T-helper 22 cell (primary cell): ENCODE results near the gene ZBTB48.

Experiments used
- DNase-seq: peaks from one replicate; pipeline ENCODE4 v3.0.0-alpha.2; 2020; ENCODE audit warnings: low read depth

Gene ZBTB48

GRCh38 chr1:6612641-6613360 lies 33.0 kb downstream of the ZBTB48 start:
- no peak for DNase-seq

- DNase-seq: peak; percentile 99
These were observed 33.7 kb downstream of the ZBTB48 start, which contains the start of gene PHF13 for GRCh38 chr1:6613361-6614018. PHF13 (plus strand) TSS chr1:6613731; CDS start chr1:6614067, 336 bp downstream.

GRCh38 chr1:6614019-6614928 lies 34.5 kb downstream of the ZBTB48 start:
- DNase-seq: peak; percentile 59

GRCh38 chr1:6614929-6615785 lies 35.4 kb downstream of the ZBTB48 start:
- no peak for DNase-seq

GRCh38 chr1:6619045-6619444 lies 39.3 kb downstream of the ZBTB48 start:
- DNase-seq: no peak

- no peak for DNase-seq
These were observed 41.9 kb downstream of the ZBTB48 start for GRCh38 chr1:6621429-6622391.

- no peak for DNase-seq
These were observed 42.8 kb downstream of the ZBTB48 start for GRCh38 chr1:6622396-6623152.

- no peak for DNase-seq
These were observed 43.6 kb downstream of the ZBTB48 start for GRCh38 chr1:6623269-6623965.

- DNase-seq: peak; percentile 87
These were observed 45.2 kb downstream of the ZBTB48 start, which contains the start of gene THAP3 for GRCh38 chr1:6624710-6625583. THAP3 (plus strand) TSS chr1:6624868; CDS start chr1:6625219, 351 bp downstream.

- DNase-seq: no peak
These were observed 45.9 kb downstream of the ZBTB48 start for GRCh38 chr1:6625584-6626149.

GRCh38 chr1:6627031-6627430 lies 47.2 kb downstream of the ZBTB48 start:
- DNase-seq: no peak

GRCh38 chr1:6627841-6628545 lies 48.2 kb downstream of the ZBTB48 start:
- DNase-seq: no peak

GRCh38 chr1:6628971-6629479 lies 49.2 kb downstream of the ZBTB48 start:
- no peak for DNase-seq

- DNase-seq: no peak
These were observed 50.2 kb downstream of the ZBTB48 start for GRCh38 chr1:6630027-6630426.

- no peak for DNase-seq
These were observed 51.3 kb downstream of the ZBTB48 start for GRCh38 chr1:6631058-6631457.
